ENCODE data around the gene GRM4.
"Not testable (repeated sequence)": the region's sequence is repeated elsewhere in the genome, so short reads cannot be mapped to it uniquely, and the experiment has no call there.

Gene GRM4

DNA sequence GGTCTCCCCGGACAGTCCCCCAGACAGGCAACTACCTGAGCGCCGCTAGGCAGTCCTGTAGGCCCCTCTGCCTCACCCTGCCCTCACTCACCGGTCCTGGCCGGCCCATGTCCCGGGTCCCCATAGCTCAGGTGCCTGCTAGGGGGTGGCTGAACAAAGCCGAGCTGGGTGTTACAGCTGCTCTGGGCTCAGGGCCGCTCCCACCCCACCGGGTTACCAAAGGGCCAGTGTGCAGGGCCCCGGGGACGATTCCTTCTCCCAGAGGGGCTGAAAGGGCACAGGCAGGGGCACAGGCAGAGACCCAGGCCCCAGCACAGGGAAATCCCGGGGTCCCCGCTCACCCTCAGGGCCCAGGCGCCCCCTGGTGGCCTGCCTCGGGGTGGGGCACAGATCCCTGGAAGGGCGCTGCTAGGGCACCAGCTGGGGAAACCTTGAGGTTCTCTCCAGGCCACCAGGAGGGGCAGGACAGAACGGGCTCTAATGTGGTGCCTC lies 118.4 kb downstream of the GRM4 start:
- peak; percentile 41 to 55 (median 49) for DNase-seq (ENCODE audit: low read depth in 4 of 4, low spot score in 1 of 4)

DNA sequence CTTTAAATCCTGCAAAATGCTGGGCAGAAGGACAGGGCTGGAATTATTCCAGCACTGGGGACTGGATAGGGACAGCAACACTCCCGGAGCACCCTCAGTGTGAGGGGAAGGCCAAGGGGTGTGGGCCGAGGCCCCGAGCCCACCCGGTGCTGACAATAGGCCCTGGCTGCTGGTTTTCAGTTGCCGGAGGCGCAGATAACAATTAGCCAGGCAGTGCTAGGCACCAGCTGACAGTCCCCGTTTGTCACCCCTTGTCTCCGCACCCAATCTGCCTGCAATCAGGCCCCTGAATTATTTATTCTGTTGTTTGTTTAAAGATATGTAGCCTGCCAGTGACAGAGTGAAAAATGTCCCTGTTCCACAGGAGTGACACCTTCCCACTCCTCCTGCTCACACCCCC lies 120.0 kb downstream of the GRM4 start:
- DNase-seq (ENCODE audit: low read depth in 4 of 4, low spot score in 1 of 4) = no peak

DNA sequence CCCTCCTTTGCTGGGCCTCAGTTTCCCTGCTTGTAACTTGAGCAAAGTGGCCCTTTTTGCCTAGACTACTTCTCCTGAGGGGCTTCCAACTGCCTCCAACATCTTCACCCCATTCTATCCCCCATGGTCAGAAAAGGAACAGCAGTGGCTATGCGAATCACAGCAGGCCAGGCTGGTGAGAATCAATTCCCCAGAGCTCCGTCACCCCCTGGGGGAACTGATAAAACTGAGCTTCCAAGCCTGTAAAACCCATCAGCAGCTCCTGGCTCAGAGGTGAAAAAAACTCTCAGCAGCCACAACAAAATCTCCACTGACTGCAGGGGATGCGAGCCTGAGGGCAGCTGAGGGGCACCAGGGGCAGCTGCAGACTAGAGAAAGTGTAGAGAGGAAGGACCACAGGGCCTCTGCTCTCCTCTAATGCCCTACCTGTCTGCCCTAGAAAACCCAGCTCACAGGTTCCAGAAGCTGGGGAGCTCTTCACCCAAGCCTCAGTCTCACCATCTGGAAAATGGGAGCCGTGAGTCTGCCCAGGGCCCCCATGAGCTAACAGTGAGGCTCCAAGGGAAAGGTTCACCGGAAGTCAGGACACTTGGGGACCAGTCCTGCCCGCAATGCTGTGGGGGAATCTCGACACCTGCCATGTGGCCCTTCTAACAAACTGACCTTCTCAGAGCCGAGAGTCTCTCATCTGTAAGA lies 120.6 kb downstream of the GRM4 start:
- DNase-seq (ENCODE audit: low read depth in 4 of 4, low spot score in 1 of 4) = no peak

DNA sequence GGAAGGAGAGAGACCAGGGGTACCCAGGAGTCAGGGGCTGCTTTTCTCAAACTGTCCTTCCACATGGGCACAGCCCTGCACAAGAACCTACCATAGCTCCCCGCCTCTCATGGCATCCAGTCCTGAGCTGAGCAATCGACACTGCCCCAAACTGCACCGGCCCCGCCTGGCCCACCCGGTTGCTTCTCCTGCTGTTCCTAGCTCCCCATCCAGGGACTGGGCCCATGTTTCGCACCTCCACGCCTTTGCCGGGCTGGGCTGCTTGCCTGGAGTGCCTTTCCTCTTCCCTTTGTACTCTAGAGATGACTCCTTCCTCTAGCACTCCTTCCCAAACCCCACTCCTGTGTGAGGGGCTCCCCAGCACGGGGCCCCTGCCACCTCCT lies 123.0 kb downstream of the GRM4 start:
- DNase-seq (ENCODE audit: low read depth in 4 of 4, low spot score in 1 of 4) = no peak

DNA sequence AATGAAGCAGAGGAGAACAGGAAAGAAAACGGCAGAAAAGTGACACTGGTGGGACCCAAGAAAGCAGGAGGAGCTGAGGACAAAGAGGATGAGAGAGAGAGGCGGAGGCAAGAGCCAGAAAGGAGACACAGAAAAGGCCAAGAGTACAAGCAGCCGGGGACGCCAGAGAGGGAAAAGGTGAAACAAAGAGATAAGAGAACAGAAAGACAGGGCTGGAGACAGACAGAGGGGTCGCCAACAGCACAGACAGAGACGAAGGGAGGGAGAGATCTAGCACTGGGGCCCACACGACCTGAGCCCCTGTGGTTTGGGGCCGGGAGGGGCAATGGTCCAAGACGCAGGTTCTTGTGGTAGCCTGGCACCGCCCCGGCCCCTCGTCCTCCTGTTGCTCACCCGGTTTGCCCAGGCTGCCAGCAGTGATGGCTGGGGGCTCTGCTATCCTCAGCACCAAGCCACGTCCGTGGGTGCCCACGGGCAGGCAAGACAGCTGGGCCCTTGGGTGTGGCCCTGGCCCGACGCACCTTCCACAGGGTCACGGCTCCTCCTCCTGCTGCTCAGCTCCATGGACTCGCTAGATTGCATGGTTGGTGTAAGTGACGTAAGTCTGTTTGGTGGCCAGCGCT lies 123.5 kb downstream of the GRM4 start:
- DNase-seq (ENCODE audit: low read depth in 4 of 4, low spot score in 1 of 4) = no peak

DNA sequence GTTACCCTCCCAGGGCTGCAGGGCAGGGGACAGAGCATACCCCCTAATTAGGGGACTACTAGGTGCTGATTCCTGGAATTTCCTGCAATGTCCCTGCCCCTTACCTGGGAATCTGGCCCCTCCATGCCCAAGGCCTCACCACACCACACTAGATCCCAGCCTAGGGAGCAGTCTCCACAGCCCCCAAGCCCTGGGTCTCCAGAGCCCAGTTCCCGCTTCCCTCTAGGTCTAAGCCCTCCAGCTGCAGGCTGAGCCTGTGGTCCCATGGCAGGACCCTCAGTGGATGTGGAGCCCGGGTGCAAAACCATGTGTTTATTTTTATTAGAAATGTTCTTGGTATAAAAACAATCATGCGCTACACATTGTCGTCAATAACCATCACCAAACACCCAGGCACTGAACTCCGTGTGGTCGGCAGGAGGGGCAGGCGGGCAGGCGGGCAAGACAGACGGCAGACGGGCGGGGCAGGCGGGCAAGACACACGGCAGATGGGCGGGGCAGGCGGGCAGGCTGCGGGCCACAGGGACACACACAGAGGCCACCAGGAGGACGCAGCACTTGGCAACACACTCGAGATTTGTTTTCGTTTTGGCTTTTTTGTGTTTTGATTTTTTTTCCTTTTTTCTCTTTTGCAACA lies 124.2 kb downstream of the GRM4 start:
- DNase-seq (ENCODE audit: low read depth in 4 of 4, low spot score in 1 of 4) = no peak

DNA sequence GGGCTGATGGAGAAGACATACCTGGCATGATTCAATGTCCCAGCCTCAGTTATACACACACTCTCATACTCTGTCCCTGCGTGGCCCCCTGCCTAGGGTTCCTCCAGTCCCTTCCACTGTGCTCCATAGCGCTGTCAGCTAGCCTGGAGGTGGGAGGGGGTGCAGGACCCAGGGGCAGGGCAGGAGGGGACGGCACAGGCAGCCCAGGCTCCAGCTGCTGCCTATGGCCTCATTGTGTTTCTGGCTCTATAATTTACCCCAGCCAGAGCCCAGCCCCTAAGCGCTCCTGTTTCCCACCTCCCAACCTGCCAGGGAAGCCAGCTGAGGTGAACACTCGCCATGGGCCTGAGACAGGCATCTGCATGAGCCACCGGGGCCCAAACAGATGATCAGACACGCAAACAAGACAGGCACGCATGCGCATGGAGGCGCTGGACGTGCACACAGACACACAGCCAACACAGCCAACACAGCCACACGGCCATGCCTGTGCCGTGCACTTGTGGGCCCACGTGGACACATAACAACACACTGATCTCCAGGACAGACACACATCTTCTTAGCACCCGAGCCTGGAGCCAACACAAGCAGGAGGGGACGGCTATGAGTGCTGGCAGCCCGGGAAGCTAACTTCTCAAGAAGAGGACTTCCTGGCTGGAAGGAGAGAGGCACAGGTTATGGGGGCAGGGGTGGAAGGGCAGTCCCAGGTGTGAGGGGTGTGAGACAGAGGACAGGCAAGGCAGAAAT lies 124.9 kb downstream of the GRM4 start:
- DNase-seq (ENCODE audit: low read depth in 4 of 4, low spot score in 1 of 4) = no peak

DNA sequence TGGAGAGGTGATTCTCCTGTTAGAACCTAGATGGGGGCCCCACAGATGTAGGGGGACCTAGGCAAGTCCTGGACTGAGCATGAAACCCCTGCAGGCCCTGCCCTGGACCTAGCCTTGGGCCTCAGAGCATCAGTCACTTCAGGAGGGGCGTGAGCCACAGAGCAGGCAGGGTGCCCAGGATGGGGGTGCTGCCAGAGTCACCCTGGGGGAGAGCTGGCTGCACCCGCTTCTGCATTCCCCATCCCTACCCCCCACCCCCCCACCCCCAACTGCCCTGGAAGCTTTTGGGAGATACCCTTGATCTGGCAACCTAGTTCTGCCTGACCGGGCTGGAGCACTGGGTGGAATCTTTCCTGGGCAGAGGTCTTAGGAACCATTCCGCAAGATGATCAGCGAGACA lies 125.6 kb downstream of the GRM4 start:
- DNase-seq (ENCODE audit: low read depth in 4 of 4, low spot score in 1 of 4) = no peak

DNA sequence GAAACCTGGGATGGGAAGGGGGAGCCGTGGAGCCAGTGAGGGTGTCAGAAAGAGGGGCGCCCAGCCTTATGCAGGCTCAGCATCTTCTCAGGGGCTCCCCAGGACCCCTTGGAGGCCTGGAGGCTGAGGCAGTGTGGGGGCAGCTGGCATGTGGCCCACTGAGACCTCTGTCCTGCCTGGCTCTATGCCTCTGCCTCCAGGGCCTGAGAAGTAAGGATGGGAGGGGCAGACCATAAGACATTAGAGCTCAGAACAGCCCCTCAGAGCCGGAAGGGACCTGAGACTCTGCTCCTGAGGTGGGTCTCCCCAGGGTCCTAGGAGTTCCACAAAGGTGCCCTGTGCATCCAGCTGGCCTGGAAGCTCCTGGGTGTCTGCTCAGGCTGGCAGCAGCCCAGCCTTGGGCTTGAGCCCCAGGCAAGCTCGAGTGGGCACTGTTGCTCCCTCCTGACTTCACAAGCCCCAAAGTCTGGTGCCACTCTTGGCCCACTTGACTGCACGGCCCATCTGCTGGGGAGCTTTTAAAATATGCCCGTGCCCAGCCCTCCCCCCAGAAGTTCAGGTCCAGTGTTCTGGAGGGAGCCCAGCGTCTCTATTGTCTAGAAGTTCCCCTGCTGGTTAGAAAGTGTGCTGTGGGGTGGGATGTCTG lies 126.8 kb downstream of the GRM4 start:
- no peak for DNase-seq (ENCODE audit: low read depth in 4 of 4, low spot score in 1 of 4)

DNA sequence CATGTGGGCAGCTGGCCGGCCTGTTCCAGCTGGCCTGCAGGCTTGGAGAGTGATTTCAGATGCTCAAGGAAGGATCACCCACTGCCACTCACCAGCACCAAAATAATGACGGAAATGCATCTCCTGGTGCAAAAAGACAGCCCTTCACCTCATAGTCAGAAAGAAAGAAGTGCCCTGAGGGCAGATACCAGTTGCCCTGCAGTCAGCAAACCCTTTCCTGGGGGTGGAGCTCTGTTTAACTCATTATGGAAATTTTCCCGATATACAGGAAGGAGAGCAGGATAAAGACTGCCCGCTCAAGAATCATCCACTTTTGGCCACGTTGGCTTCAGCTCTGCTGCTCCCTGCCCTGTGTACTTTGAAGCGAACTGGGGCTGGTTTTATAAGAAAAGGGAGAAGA lies 127.9 kb downstream of the GRM4 start:
- no peak for DNase-seq (ENCODE audit: low read depth in 4 of 4, low spot score in 1 of 4)

DNA sequence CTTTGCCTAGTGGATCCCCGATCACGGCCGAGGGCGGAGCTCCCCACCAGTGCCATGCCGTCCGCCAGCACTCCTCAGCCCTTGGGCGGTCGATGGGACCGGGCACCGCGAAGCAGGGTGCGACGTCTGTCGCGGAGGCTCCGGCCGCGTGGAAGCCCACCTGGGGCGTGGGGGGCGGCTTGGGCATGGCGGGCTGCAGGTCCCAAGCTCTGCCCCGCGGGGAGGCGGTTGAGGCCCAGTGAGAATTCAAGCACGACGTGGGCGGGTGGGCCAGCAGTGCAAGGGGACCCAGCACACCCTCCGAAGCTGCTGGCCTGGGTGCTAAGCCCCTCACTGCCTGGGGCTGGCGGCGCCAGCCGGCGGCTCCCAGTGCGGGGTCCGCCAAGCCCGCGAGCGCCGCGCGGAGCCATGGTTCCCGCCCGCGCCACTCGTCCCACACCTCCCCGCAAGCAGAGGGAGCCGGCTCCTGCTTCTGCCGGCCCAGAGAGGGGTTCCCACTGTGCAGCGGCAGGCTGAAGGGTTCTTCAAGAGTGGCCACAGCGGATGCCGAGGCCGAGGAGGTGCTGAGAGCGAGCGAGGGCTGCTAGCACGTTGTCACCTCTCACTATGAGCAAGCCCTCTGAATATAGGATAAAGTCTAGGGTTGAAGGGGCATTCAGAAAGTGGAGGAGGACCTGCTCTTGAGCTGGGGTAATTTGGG lies 128.6 kb downstream of the GRM4 start:
- no peak for DNase-seq (ENCODE audit: low read depth in 4 of 4, low spot score in 1 of 4)

DNA sequence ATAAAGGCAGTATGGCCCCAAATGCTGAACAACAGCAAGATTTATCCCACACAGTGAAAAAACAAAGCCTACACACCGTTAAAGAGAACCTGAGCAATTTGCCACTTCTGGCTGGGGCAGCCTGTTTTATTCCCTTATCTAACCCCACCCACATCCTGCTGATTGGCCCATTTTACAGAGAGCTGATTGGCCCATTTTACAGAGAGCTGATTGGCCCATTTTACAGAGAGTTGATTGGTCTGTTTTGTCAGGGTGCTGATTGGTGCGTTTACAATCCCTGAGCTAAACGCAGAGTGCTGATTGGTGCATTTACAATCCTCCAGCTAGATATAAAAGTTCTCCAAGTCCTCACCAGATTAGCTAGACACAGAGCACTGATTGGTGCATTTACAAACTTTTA lies 129.3 kb downstream of the GRM4 start:
- not testable (repeated sequence) for DNase-seq (ENCODE audit: low read depth in 4 of 4, low spot score in 1 of 4)

DNA sequence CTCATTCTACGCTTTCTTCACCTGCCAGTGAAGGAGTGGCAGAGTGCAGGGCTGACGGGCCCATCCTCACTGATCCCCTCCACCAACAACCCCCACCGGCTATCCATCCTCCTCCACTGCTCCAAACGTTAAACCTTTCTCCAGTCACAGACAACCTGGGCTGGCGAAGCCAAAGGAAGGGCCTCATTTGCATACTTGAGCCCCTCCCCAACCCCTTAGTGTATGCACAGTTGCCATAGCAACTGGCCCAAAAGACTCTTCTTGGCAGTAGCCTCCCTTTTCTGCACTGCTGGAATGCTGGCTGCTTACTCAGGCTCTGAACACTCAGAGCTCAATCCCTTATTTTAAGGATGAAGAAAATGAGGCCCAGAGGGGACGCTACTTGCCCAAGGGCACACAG lies 130.3 kb downstream of the GRM4 start:
- no peak for DNase-seq (ENCODE audit: low read depth in 4 of 4, low spot score in 1 of 4)

DNA sequence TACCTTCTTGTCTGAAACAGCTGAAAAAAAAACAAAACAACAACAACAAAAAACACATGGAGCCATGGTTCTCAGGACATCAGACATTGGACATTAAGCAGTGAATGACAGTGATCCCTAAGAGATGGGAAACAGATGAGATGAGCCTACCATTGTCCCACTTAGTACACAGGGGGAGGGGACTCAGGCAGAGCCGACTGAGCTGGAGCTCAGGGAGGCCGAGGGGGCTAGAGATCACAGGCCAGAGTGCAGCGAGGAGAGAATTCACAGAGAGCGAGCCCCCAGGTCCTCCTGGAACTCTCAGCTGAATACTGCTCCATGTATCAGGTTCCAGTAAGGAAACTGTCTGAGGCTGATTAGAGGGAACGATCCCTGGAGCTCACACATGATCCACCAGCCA lies 134.6 kb downstream of the GRM4 start:
- DNase-seq (ENCODE audit: low read depth in 4 of 4, low spot score in 1 of 4) = no peak

DNA sequence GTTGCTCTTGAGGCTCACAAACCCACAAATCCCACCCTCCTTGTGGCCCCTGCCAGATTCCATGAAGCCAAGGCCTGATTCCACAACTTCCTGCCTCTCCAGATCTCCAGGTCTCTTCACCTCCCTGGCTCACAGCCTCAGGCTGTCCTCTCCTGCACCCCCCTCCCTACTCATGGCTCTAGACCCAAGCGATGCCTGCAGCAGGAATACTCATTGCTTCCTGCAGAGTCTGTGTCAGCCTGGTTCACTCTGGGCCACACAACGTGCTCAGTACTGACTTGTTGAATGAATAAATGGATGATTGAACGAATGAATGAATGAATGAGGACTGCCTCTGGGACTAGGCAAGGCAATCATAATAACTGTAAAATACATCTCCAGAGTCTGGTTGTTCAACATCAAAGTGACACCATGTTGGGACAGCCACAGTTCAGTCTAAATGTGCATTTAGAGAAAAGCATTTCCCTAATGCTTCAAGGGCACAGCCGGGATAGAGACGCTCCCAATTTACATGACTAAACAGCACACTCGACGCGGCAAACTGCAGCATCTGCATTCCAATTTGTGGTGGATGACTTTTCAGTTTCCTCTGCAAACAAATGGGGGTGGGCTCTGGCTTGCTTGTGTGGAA lies 139.9 kb downstream of the GRM4 start:
- no peak for DNase-seq (ENCODE audit: low read depth in 4 of 4, low spot score in 1 of 4)

DNA sequence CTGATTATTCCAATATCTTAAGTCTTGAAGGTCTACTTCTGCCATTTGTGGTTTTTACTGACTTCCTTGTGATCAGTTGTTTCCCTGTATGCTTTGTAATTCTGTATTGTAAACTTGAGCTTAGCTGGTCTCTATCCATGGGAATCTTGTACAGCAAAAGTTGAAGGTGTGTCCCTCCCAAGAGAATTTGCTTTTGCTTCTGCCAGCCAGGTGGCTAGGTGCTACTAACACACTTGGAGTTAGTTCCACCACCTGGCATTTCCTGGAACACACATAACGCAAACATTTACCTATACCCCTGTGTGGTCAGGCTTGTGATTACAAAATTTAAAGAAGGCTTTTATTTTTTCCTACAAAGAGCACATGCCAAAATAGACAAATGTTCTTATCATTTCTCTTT lies 141.2 kb downstream of the GRM4 start:
- DNase-seq (ENCODE audit: low read depth in 4 of 4, low spot score in 1 of 4) = no peak

DNA sequence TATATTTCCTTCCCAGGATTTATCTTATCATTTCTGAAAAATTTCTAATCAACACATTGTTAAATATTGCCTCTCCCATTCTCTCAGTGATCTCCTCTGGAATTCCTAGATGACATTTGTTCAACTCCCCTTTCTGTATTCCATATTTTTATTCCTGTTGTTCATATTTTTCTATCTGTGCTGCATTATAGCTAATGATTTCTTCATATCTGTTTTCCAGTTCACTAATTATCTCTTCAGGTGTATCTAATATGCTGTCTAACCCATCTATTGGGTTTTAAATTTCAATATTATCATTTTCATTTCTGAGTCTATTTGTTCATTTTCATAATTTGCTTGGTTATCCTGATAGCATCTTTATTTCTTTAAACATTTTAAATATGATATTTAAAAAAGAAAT lies 141.9 kb downstream of the GRM4 start:
- DNase-seq (ENCODE audit: low read depth in 4 of 4, low spot score in 1 of 4) = no peak

DNA sequence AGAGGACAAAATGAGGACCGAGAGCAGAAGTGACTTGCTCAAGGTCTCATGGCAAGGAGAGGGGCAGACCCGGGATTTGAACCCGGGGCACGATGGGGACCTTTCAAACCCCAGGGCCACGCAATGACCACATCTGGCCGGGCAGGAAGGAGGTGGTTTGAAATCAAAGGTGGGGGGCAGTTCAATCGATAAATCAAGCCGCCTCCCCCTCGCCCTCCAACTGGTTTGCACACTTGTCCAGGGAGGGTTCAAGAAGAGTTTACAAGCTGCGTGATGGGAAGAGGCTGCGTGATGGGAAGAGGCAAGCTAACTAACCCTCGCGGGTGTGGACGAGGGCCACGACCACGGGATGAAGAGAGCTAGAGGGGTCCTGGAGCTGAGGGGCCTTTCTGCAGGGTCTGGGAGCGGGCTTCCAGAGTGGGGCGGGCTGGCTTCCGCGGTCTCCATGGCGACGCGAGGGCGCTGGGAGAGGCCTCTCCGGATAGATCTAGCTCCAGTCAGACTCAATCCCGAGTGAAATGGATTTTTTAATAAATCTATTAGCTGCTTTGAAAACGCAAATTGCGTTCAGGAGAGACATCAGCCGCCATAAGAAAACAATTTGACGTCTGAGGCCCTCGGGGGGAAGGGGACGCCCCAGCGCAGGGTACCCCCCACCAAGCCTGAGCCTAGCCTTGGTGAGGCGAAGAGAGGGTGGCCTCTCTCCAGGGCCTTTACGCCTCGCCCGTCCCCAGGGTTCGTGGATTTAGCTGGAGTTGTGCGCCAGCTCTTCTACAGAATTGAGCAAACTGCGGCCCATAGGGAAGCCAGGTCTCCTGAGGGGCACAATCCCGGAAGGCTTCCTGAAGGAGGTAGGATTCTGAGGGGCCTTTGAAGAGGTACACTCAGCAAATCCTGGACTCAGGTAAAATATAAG lies 143.9 kb downstream of the GRM4 start:
- no peak for DNase-seq (ENCODE audit: low read depth in 4 of 4, low spot score in 1 of 4)

DNA sequence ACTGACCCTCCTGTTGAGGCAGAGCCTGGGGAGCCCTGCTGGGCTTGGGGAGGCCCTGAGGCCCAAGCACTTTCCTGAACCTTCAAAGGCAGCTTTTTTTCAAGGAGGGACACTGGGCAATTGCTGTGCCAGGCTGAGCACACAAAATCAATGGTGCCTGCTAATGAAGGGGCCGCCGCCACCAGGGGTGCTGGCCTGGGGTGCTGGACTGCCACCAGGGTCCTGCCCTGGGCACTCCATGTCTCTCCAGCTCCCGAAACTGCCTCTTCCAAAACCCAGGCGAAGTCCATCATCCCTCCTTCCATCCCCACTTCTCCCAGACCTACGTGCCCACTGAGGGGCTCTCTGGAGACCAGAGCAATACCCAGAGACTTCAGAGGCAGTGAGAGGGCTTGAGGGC lies 145.6 kb downstream of the GRM4 start:
- DNase-seq (ENCODE audit: low read depth in 4 of 4, low spot score in 1 of 4) = no peak

All from stimulated activated CD4-positive, alpha-beta T cell treated with anti-CD3 and anti-CD28 coated beads, Interleukin-1b, Interleukin-23, amount 100 ng/mL, for 24 hours (primary cell).